Panc1 (cell line): ENCODE results near the gene ROBO2.

Source experiments
- POLR2AphosphoS5 ChIP-seq: IDR thresholded peaks from 2 replicates; pipeline ENCODE4 v1.6.1; 2012; ENCODE audit warnings: mild to moderate bottlenecking, low read depth, low read length, moderate library complexity
- TF ChIP-seq, protein P1 (sequence below): fragments of 450-650 bp; IDR thresholded peaks from 2 replicates; pipeline ENCODE4 v1.5.1; 2017; ENCODE audit warnings: mild to moderate bottlenecking
- TF ChIP-seq, protein P2 (sequence below), 2 experiments: IDR thresholded peaks; 2 replicates each; pipeline ENCODE4 v1.6.1; 2011 to 2012; ENCODE audit warnings: low read depth in 2 of 2, control low read depth in 1 of 2, low read length in 1 of 2, mild to moderate bottlenecking in 1 of 2, moderate library complexity in 1 of 2; ENCODE audit not compliant: insufficient read depth in 1 of 2

DNA sequence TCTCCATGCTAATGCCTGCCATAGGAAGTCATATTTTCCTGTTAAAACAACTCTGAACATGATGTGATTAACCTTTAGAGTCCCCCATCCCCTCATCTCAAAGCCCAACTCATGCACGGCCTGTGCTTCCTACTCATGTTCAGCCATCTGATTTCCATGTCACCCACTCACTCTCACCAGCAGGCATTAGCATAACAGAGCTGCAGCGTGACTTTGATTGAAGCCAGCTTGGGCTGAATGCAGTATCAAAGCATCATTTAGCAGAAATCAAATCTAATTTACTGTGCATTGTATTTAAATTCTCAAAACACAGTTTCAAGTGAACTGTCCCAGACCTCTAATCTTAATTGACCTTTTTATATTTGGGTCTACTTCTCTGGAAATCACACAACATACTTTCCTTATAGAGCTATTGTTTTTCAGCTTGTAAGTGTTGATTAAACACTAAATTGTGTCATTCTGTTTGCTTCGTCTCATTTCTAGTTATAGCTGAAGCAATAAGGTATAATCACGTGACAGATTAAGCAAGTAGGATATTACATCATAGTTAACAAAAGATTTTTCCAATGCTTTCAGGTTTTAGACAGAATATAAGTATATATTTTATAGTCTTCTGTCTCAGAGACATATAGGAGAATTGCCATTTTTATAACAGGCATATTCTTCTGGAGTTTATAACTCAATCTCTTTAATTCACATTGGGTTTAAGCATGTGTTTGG lies 501.5 kb downstream of the ROBO2 start:
- TF ChIP-seq, protein P1, sequence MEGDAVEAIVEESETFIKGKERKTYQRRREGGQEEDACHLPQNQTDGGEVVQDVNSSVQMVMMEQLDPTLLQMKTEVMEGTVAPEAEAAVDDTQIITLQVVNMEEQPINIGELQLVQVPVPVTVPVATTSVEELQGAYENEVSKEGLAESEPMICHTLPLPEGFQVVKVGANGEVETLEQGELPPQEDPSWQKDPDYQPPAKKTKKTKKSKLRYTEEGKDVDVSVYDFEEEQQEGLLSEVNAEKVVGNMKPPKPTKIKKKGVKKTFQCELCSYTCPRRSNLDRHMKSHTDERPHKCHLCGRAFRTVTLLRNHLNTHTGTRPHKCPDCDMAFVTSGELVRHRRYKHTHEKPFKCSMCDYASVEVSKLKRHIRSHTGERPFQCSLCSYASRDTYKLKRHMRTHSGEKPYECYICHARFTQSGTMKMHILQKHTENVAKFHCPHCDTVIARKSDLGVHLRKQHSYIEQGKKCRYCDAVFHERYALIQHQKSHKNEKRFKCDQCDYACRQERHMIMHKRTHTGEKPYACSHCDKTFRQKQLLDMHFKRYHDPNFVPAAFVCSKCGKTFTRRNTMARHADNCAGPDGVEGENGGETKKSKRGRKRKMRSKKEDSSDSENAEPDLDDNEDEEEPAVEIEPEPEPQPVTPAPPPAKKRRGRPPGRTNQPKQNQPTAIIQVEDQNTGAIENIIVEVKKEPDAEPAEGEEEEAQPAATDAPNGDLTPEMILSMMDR = no peak
- TF ChIP-seq, protein P2, sequence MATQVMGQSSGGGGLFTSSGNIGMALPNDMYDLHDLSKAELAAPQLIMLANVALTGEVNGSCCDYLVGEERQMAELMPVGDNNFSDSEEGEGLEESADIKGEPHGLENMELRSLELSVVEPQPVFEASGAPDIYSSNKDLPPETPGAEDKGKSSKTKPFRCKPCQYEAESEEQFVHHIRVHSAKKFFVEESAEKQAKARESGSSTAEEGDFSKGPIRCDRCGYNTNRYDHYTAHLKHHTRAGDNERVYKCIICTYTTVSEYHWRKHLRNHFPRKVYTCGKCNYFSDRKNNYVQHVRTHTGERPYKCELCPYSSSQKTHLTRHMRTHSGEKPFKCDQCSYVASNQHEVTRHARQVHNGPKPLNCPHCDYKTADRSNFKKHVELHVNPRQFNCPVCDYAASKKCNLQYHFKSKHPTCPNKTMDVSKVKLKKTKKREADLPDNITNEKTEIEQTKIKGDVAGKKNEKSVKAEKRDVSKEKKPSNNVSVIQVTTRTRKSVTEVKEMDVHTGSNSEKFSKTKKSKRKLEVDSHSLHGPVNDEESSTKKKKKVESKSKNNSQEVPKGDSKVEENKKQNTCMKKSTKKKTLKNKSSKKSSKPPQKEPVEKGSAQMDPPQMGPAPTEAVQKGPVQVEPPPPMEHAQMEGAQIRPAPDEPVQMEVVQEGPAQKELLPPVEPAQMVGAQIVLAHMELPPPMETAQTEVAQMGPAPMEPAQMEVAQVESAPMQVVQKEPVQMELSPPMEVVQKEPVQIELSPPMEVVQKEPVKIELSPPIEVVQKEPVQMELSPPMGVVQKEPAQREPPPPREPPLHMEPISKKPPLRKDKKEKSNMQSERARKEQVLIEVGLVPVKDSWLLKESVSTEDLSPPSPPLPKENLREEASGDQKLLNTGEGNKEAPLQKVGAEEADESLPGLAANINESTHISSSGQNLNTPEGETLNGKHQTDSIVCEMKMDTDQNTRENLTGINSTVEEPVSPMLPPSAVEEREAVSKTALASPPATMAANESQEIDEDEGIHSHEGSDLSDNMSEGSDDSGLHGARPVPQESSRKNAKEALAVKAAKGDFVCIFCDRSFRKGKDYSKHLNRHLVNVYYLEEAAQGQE (IDR thresholded peaks at IDR 0.05; ENCODE audit: insufficient read depth in 1 of 2, low read depth in 2 of 2, low read length in 1 of 2) = no peak
- no peak for TF ChIP-seq POLR2AphosphoS5
